ENCODE results near the gene CNIH2. TPM values are rescaled to one million over a fixed set of nuclear protein-coding genes. Genes with fewer than 3 reads are reported as not detected.

Gene CNIH2
- total RNA-seq, 1 donor from 2014 or later, result 0.89 TPM

DNA sequence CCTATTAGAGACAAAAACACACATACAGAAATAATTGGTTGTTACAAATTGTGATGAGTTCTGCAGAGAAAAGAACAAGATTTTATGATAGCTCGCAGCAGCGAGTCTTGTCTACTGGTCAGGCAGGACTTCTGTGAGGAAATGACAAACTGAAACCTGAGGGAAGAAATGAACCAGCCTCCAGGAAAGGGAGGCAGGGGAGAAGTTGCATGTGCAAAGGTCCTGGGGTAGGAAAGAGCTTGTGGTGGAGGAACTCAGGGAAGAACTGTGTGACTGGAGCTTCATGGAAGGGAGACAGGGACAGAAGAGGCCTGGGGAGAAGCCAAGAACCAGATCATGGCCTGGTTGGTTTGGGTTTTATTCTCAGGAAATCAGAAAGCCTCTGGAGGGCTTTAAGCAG, 18.8 kb upstream of the CNIH2 start:
- H3K4me3 ChIP-seq, result no peak overlapping the region
- H3K9me3 ChIP-seq, result no peaks in the 10 kb centered on the region
- no peak for ATAC-seq
- H3K27ac ChIP-seq, result no peak overlapping the region
- TF ChIP-seq, protein P1, sequence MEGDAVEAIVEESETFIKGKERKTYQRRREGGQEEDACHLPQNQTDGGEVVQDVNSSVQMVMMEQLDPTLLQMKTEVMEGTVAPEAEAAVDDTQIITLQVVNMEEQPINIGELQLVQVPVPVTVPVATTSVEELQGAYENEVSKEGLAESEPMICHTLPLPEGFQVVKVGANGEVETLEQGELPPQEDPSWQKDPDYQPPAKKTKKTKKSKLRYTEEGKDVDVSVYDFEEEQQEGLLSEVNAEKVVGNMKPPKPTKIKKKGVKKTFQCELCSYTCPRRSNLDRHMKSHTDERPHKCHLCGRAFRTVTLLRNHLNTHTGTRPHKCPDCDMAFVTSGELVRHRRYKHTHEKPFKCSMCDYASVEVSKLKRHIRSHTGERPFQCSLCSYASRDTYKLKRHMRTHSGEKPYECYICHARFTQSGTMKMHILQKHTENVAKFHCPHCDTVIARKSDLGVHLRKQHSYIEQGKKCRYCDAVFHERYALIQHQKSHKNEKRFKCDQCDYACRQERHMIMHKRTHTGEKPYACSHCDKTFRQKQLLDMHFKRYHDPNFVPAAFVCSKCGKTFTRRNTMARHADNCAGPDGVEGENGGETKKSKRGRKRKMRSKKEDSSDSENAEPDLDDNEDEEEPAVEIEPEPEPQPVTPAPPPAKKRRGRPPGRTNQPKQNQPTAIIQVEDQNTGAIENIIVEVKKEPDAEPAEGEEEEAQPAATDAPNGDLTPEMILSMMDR (IDR thresholded peaks at IDR 0.05), result no peak
- H3K4me1 ChIP-seq, result peaks cover 20% of the 10 kb centered on the region
- H3K27me3 ChIP-seq (ENCODE audit: low read depth), result no peaks in the 10 kb centered on the region
- peaks cover 38% of the 10 kb centered on the region for H3K36me3 ChIP-seq
- intact Hi-C loops (cut with DNase I), result no loop called here
- no peak for DNase-seq

DNA sequence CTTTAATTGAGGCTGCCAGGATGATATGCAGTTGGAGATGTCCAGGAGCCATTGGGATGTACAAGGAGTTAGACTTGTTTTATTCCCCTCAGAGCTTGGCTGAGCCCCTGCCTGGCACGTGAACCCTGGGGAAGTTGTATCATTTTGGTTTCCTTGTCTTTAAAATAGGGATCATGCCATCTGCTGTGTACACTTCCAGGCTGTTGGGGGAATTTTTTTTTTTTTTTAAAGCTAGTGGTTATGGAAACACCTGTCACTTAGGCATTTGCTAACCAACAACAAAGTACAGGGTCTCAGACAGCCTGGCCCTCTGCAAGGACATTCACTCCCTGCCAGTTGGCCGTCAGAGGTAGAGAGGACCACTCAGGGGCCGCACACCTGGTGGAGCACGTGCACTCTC, 18.0 kb upstream of the CNIH2 start:
- Histone ChIP-seq H3K9me3 (no peaks in the 10 kb centered on the region), H3K36me3 (peaks cover 42% of the 10 kb centered on the region), H3K4me1 (peaks cover 20% of the 10 kb centered on the region), H3K27ac (no peak overlapping the region), H3K27me3 (ENCODE audit: low read depth) (no peaks in the 10 kb centered on the region), H3K4me3 (no peak overlapping the region)
- intact Hi-C loops (cut with DNase I), result loop anchor here (5.0 kb wide), 1 partner anchor 38 kb away; no protein-coding TSS in a partner anchor
- TF ChIP-seq, protein P1 (IDR thresholded peaks at IDR 0.05), result no peak
- DNase-seq (no peak), ATAC-seq (no peak)

DNA sequence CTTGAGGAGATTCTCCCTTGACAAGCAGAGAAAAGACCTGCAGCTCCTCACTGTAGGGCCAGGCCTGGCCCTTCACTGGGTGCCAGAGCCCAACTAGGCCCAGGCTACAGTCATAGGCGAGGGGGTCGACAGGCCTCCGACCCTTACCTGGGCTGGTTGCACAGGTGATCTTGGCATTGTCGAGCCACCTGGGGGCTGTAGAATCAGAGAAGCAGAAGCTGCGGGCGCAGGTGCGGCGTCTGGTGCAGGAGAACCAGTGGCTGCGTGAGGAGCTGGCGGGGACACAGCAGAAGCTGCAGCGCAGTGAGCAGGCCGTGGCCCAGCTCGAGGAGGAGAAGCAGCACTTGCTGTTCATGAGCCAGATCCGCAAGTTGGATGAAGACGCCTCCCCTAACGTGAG, 16.4 kb upstream of the CNIH2 start:
- no peaks in the 10 kb centered on the region for H3K9me3 ChIP-seq
- peaks cover 19% of the 10 kb centered on the region for H3K4me1 ChIP-seq
- no peak overlapping the region for H3K4me3 ChIP-seq
- intact Hi-C loops (cut with DNase I), result loop anchor here (5.0 kb wide), 1 partner anchor 39 kb away; no protein-coding TSS in a partner anchor
- no peaks in the 10 kb centered on the region for H3K27me3 ChIP-seq (ENCODE audit: low read depth)
- ATAC-seq (no peak), DNase-seq (no peak)
- H3K27ac ChIP-seq, result no peak overlapping the region
- TF ChIP-seq, protein P1 (IDR thresholded peaks at IDR 0.05), result no peak
- H3K36me3 ChIP-seq, result peaks cover 49% of the 10 kb centered on the region

DNA sequence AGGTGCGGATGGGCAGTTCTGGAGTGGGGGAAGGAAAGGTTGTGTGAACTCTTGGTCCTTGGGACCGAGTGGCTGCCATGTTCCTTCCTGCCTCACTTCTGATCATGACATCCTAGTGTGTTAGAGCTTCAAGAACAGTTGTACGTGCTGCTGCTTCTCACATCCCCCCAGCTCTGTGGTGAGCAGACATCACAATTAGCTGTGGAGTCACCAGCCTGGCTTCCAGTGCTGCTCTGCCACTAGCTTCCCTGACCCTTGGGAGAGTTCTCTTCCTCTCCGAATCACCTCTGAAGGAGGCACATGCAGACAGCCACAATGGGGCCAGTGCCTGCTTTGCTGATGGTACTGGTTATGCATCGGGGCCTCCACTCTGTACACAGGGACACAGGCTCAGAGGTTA, 15.8 kb upstream of the CNIH2 start:
- Histone ChIP-seq H3K36me3 (peaks cover 49% of the 10 kb centered on the region), H3K4me3 (no peak overlapping the region), H3K4me1 (peaks cover 19% of the 10 kb centered on the region), H3K9me3 (no peaks in the 10 kb centered on the region), H3K27me3 (ENCODE audit: low read depth) (no peaks in the 10 kb centered on the region), H3K27ac (no peak overlapping the region)
- ATAC-seq (no peak), DNase-seq (no peak)
- intact Hi-C loops (cut with DNase I), result loop anchor here (5.0 kb wide), 1 partner anchor 40 kb away; no protein-coding TSS in a partner anchor
- TF ChIP-seq, protein P1 (IDR thresholded peaks at IDR 0.05), result no peak

DNA sequence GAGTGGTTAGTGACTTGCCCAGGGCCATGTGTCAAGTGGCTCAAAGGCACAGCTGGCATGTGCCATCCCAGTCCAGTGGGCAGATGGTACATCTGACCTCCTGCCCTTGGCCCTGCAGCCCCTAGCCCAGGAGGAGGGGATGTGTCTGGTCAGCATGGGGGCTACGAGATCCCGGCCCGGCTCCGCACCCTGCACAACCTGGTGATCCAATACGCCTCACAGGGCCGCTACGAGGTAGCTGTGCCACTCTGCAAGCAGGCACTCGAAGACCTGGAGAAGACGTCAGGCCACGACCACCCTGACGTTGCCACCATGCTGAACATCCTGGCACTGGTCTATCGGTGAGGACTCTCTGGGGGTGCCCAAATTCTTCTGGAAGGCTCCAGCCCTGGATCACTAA, 15.3 kb upstream of the CNIH2 start:
- TF ChIP-seq, protein P1 (IDR thresholded peaks at IDR 0.05), result no peak
- Histone ChIP-seq H3K27ac (no peak overlapping the region), H3K9me3 (no peaks in the 10 kb centered on the region), H3K27me3 (ENCODE audit: low read depth) (no peaks in the 10 kb centered on the region), H3K4me1 (peaks cover 19% of the 10 kb centered on the region), H3K4me3 (no peak overlapping the region), H3K36me3 (peaks cover 49% of the 10 kb centered on the region)
- intact Hi-C loops (cut with DNase I), result loop anchor here (5.0 kb wide), 1 partner anchor 40 kb away; no protein-coding TSS in a partner anchor
- DNase-seq (no peak), ATAC-seq (no peak)

Data from lower lobe of right lung (tissue), 2 donors.